GM04504 (cell line): ENCODE data around the gene GLRX2.
"Not testable (repeated sequence)": the region's sequence is repeated elsewhere in the genome, so short reads cannot be mapped to it uniquely, and the experiment has no call there.

Experiments used
- DNase-seq: peaks from one replicate; pipeline ENCODE4 v3.0.0-alpha.2; 2012; ENCODE audit warnings: low read depth

Gene GLRX2, protein sequence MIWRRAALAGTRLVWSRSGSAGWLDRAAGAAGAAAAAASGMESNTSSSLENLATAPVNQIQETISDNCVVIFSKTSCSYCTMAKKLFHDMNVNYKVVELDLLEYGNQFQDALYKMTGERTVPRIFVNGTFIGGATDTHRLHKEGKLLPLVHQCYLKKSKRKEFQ

DNA sequence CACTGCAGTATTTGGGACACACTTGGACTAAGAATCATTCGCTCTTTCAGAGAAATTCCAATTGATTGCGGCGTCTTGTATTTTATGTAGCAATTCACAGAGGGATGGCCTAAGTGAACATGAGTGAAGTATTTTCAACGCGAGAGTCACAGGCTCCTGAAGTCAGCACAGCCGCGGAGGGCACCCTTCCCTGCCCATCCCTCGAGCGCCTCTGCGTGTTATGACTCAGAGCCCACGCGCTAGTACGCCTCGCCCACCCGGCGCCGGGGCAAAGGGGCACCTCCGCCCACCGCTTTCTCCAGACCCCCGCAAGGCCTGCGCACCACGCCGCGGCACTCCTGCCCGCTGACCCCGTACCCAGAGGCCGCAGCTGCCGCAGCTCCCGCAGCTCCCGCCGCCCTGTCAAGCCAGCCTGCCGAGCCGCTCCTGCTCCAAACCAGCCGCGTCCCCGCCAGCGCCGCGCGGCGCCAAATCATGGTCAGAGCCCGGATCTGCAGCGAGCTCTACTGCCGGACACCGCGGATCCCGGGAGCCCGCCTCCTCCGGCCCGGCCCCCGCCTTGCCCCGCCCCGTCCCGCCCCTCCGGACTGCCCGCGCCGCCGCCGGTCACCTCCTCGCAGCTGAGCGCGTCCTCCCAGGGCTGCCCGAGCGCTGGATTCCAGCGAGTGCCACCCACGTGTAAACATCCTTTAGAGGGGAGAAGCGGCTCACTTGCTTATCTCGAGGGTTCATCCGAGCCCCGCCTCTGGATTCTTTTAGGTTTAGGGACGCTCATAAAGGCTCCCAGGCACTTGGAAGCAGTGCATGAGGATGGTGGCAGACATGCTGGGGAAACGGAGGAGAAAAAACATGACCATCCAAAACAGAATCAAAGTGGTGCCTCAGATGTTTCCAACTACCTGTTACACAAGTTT lies at the start of gene GLRX2:
TSS of gene GLRX2 (minus strand) at position 508 of the 914 bp plus-strand sequence. CDS start at position 476, 32 bp downstream.
- DNase-seq, result peak; percentile 71

- DNase-seq, result no peak
Observed at GRCh38 chr1:193144999-193145398, 39.8 kb upstream of the GLRX2 start.

DNA sequence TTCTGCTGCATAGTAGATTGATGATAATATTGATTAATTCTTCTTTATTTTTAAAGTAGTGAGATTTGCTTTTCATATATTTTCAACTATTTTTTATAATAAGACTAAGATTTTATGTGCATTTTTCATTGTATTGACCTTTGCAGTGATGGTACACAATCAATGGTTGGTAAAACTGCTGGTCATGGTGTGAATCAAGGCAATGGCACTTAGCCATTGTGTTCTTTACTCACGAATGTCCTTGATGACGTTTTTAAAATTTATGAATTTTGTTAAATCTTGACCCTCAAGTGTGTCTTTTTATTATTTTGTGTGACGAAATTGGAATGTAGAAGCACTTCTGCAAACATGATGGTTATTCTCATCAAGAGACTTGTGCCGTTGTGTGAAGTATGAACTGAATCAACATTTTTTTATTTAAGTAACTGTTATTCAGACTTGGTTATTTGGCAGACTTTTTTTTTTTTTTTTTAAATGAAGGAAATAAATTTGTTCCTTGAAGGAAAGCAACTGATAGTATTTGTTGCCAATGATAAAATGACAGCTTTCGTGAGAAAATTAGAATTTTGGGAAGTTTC lies 39.2 kb upstream of the GLRX2 start:
- no peak for DNase-seq

GRCh38 chr1:193143285-193143684 lies 38.1 kb upstream of the GLRX2 start:
- no peak for DNase-seq

GRCh38 chr1:193142409-193142808 lies 37.2 kb upstream of the GLRX2 start:
- no peak for DNase-seq

GRCh38 chr1:193141804-193142203 lies 36.6 kb upstream of the GLRX2 start:
- no peak for DNase-seq

GRCh38 chr1:193140254-193140653 lies 35.0 kb upstream of the GLRX2 start:
- no peak for DNase-seq

DNA sequence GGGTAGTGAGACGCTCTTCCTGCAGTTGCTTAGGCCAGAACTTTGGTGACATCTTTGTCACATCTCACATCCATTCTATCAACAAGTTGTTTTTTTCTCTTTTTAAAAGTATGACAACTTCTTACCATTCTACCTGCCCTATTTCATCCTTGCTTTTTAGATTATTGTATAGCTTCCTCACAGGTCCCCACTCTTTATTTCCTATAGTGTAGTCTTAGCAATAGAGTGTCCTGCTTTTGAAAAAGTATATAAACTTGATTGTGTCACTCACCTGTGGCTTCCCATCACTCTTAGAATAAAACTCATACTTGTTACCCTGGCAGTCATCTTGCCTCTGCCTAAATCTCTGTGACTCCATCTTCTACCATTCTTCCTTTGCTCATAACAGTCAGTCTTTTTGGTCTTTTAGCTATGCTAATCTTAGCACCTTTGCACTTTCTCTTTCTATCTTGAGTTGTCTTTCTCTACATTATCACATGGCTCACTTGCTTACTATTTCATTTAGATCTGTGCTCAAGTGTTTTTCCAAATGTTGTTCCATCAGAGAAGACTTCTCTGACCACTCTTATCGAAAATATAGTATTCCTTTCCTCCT lies 26.1 kb upstream of the GLRX2 start:
- no peak for DNase-seq

- no peak for DNase-seq
Observed at GRCh38 chr1:193125369-193125768, 20.2 kb upstream of the GLRX2 start.

- no peak for DNase-seq
Observed at GRCh38 chr1:193123751-193124150, 18.5 kb upstream of the GLRX2 start.

- DNase-seq, result peak; percentile 94
Observed at GRCh38 chr1:193121616-193122593, 16.7 kb upstream of the GLRX2 start, which contains the start of gene CDC73. CDC73 (plus strand) TSS chr1:193122031; CDS start chr1:193122201, 170 bp downstream.

GRCh38 chr1:193120604-193121166 lies 15.5 kb upstream of the GLRX2 start:
- no peak for DNase-seq

DNA sequence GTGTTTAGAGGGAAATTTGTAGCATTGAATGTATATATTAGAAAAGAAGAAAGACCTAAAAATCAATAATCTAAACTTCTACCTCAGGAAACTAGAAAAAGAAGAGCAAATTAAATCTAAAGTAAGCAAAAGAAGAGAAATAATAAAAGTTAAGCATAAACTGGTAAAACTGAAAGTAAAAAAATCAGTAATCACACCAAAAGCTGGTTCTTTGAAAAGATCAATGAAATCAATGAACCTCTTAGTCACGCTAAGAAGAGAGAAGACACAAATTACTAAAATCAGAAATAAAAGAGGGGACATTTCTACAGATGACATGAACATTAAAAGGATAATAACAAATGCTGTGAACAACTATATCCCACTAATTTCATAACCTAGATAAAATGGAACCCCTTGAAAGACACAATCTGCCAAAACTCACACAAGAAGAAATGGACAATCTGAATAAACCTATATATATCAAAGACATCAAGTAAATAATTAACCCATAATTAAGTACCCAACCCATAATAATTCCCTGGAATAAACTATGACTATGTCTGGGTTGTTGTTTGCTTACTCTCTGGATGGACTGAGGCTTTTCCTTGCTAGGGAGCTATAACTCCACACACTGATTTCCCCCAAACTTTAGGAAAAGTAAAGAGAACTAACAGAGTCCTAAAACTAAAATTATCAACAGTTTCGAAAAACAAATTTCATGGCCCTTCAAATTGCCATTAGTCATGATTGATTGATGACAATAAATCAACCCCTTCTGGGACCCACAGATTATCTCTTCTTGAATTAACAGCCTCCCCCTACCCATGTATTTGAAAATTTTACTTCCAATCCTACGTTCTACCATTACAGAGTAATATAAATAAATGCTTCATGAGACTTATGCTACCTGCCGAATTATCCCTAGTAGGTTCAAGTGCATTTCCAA lies 13.9 kb upstream of the GLRX2 start:
- no peak for DNase-seq

GRCh38 chr1:193118194-193118593 lies 13.0 kb upstream of the GLRX2 start:
- DNase-seq, result no peak

DNA sequence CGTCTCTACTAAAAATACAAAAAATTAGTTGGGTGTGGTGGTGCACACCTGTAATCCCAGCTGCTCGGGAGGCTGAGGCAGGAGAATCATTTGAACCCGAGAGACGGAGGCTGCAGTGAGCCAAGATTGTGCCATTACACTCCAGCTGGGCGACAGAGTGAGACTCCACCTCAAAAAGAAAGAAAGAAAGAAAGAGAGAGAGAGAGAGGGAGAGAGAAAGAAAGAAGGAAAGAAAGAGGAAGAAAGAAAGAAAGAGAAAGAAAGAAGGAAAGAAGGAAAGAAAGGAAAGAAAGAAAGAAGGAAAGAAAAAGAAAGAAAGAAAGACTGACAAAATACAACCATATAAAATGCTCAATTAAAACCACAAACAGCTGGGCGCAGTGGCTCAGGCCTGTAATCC lies 12.0 kb upstream of the GLRX2 start:
- not testable (repeated sequence) for DNase-seq

GRCh38 chr1:193115629-193116227 lies 10.5 kb upstream of the GLRX2 start:
- DNase-seq, result peak; percentile 93

DNA sequence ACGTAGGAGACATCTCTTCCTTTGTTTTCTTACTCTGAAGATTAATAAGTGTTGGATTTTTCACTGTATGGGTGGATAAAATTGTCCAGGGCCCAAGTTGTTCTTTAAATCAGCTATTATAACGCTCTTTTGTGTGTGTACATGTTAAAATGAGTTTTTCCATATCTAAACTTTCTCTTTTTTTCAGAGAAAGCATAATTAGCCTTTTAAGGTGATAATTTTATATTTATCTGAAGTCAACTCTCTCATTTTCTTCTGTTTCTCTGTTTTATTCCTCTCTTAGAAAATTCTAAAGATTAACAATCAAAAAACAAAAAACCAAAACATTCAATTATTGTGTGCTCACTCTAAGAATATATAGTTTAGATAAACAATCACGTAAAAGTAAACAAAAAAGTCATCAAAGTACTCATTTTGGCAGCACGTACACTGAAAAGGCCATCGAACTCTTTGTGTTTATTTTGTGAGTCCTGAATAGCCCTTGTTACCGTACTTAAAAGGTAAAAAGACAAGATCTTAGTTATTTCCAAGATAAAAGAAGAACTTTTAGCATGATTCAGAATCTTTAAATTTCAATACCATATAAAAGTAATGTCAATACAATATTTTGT lies 9.4 kb upstream of the GLRX2 start:
- DNase-seq, result no peak

DNA sequence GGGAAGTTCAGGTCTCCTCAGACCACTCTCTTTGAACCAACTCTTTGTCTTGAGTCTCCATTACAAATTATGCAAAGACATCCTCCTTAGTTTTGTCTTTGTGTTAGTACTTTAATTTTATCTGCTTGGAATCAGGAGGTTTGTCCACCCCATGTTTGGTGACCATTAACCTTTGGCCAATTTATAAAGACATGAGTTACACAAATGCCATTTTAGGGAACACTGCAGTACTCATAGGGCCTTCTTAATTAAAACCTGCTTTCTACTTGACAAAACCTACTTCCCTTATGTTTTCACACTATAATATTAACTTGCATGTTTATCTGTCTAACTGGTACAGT lies 8.7 kb upstream of the GLRX2 start:
- no peak for DNase-seq
